ENCODE measurements around the gene ERCC4. TPM values are rescaled to one million over a fixed set of nuclear protein-coding genes. Genes with fewer than 3 reads are reported as not detected.

The ERCC4 gene
- total RNA-seq, 1 donor from 2014 or later: 12.9 TPM

GRCh38 chr16:13999071-13999894 lies 79.3 kb downstream of the ERCC4 start:
- H3K27ac Mint-ChIP-seq (ENCODE audit: unreplicated experiment): peak overlapping the region; percentile 19
- H3K27me3 Mint-ChIP-seq (ENCODE audit: low read depth): no peaks in the 10 kb centered on the region

GRCh38 chr16:13999895-14000425 lies 80.0 kb downstream of the ERCC4 start:
- no peak for DNase-seq (ENCODE audit: low read depth, low spot score)
- H3K4me1 Mint-ChIP-seq: peaks cover 29% of the 10 kb centered on the region
- no peaks in the 10 kb centered on the region for H3K36me3 Mint-ChIP-seq (ENCODE audit: low read depth)
- no peaks in the 10 kb centered on the region for H3K27me3 Mint-ChIP-seq (ENCODE audit: low read depth)
- no peak overlapping the region for H3K27ac Mint-ChIP-seq (ENCODE audit: unreplicated experiment)
- peaks cover 2% of the 10 kb centered on the region for H3K9me3 Mint-ChIP-seq
- H3K4me3 Mint-ChIP-seq: no peak overlapping the region
- no peak for TF ChIP-seq CTCF (conservative IDR thresholded peaks at IDR 0.05)

More at GRCh38 chr16:13999071-13999894, 79.3 kb downstream of the ERCC4 start:
- DNase-seq (ENCODE audit: low read depth, low spot score): no peak
- peaks cover 2% of the 10 kb centered on the region for H3K9me3 Mint-ChIP-seq
- TF ChIP-seq CTCF (conservative IDR thresholded peaks at IDR 0.05): no peak
- H3K4me1 Mint-ChIP-seq: peaks cover 29% of the 10 kb centered on the region
- H3K36me3 Mint-ChIP-seq (ENCODE audit: low read depth): no peaks in the 10 kb centered on the region
- no peak overlapping the region for H3K4me3 Mint-ChIP-seq

- Mint-ChIP-seq H3K27me3 (ENCODE audit: low read depth) (no peaks in the 10 kb centered on the region), H3K27ac (ENCODE audit: unreplicated experiment) (no peak overlapping the region), H3K4me1 (peaks cover 29% of the 10 kb centered on the region), H3K36me3 (ENCODE audit: low read depth) (no peaks in the 10 kb centered on the region), H3K9me3 (no peaks in the 10 kb centered on the region), H3K4me3 (no peak overlapping the region)
- DNase-seq (ENCODE audit: low read depth, low spot score): no peak
- TF ChIP-seq CTCF (conservative IDR thresholded peaks at IDR 0.05): no peak
These were observed 81.6 kb downstream of the ERCC4 start for GRCh38 chr16:14001521-14001920.

Other genes with a start within 250 kb of the ERCC4 start
- gene MRTFB, start 151.2 kb downstream of the ERCC4 start, total RNA-seq: 54.8 and 58.3 TPM in 2 replicates